HG03064 (cell line): ENCODE data around the gene CES4A.
"Not testable (repeated sequence)": the region's sequence is repeated elsewhere in the genome, so short reads cannot be mapped to it uniquely, and the experiment has no call there.

Experiments used
- ATAC-seq: cut with Tn5 transposase; IDR thresholded peaks from one replicate; pipeline ENCODE4 v1.9.1; 2021; ENCODE audit warnings: low read depth; ENCODE audit not compliant: unreplicated experiment

CES4A gene

GRCh38 chr16:66983033-66983432, 5.4 kb upstream of the CES4A start:
- ATAC-seq: no peak

DNA sequence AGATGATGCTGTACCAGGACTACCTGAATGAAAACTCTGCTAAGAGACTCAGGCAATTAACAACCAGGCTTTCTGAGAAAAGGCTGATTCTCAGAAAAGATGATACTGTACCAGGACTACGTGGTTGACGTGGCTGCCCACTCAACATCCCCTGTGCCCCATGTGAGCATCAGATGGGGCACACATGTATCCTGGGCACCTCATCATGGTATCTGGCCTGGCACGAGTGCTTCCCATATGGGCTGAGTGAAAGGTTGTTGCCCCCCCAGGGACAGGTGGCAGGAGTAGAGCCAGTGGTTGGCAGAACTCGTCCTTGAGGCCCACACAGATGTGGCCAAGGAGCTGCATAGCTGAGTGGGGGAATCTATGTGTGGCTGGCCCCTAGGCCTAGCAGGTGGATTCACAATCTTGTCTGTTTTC, 3.5 kb upstream of the CES4A start:
- ATAC-seq: no peak

- ATAC-seq: no peak
Observed at GRCh38 chr16:66986559-66986958, 1.8 kb upstream of the CES4A start.

DNA sequence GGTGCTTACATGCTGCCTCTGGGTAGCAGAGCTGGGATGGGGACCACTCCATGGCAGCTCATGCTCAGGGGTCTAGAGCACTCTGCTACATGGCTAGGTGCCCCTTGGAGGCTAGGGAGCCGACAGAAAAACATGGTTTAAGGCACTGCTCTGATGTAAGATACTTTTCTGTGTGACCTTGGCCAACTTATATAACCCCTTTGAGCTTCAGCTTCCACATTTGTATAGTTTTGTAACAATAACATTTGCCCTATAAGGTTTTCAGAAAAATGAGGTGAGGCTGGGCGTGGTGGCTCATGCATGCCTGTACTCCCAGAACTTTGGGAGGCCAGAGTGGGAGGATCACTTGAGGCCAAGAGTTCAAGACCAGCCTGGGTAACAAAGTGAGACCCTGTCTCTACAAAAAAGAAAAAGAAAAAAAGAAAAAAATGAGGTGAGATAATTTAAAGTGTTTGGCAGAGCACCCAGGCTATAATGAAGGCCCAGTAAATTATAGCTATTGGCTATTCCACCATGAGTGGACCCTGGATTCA, 3.2 kb downstream of the CES4A start:
- ATAC-seq: no peak

DNA sequence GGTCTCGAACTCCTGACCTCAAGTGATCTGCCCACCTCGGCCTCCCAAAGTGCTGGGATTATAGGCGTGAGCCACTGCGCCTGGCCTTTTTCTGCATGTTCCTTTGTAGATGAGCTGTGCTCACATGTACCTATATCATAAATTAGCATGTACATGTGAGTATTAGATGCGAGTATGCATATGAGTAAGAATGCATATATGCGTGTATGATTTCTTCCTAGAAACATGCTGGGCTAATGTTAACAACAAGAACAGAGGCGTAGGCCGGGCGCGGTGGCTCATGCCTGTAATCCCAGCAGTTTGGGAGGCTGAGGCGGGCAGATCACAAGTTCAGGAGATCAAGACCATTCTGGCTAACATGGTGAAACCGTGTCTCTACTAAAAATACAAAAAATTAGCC, 5.2 kb downstream of the CES4A start:
- not testable (repeated sequence) for ATAC-seq

DNA sequence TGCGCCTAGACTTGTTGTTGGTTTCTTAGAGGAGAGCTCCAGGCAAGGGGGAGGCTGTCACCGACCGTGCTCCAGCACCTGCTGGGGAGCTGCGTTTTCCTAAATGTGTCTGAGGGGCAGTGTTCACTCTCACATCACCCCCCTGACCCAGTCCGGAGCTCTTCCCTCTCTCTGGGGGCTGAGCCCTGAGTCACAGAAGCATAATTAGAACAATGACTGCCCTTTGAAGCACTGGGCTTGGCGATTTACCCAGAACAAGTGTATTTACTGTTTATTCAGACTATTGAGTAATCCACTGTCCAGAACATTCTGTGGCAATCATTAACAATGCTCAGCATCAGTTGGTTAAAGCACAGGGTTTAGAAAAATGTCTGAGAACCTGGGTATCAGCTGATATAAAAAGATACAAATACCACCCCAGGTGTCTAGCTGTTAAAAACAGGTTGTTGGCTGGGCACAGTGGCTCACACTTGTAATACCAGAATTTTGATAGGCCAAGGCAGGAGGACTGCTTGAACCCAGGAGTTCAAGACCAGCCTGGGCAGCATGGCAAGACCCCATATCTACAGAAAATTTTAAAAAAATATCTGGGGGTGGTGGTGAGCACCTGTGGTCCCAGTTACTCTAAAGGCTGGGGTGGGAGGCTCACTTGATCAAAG, 8.1 kb downstream of the CES4A start:
- ATAC-seq: no peak

GRCh38 chr16:66996983-66997358, 8.6 kb downstream of the CES4A start:
- no peak for ATAC-seq

- ATAC-seq: no peak
Observed at GRCh38 chr16:67000384-67001351, 12.3 kb downstream of the CES4A start.

- ATAC-seq: no peak
Observed at GRCh38 chr16:67001726-67002125, 13.3 kb downstream of the CES4A start.

- ATAC-seq: no peak
Observed at GRCh38 chr16:67006930-67007658, 18.7 kb downstream of the CES4A start.

DNA sequence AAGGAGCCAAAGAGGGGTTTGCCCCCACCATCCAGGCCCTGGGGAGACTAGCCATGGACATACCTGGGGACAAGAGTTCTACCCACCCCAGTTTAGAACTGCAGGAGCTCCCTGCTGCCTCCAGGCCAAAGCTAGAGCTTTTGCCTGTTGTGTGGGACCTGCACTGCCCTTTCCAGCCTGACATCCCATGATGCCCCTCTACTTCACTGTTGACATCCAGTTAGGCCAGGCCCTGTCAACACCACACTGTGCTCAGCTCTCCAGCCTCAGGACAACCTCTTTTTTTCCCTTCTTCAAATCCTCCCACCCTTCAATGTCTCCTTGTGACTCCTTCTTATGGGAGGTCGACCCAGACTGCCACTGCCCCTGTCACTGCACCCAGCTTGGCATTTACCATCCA, 20.8 kb downstream of the CES4A start:
- ATAC-seq: no peak

GRCh38 chr16:67011274-67011673, 22.9 kb downstream of the CES4A start:
- no peak for ATAC-seq

GRCh38 chr16:67013233-67013822, 24.9 kb downstream of the CES4A start:
- ATAC-seq: no peak

GRCh38 chr16:67013823-67014633, 25.6 kb downstream of the CES4A start:
- no peak for ATAC-seq

DNA sequence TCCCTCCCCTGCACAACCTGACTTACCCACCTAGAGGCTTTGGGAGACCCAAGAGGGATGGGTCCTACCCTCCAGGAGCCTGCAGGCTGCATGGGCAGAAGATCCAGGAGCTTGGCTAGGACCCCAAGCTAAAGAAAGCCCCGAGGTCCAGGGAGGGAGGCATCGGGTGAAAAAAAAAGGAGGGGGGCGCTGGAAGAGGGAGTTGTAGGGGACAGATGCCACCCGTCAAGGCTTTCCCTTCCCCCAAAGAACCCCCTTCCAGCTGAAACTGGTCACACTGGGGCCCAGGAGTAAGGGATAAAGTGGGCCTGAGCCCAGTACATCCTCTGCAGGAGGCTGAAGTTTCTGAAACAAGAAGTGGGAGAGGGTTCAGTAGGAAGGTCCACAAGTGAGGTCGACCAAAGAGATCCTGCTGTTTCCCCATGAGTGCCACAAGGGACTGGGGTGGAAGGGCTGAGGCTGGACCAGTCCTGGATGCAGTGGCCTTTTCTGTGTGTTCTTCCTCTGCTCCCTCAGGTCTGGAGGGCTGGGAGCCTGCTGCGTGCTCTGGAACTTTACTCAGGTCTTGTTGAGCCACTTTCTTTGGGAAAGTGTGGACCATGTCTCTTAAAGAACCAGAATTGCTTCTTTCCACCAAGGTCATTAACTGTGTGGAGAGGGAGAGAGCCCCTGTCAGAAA, 26.4 kb downstream of the CES4A start:
- ATAC-seq: no peak

DNA sequence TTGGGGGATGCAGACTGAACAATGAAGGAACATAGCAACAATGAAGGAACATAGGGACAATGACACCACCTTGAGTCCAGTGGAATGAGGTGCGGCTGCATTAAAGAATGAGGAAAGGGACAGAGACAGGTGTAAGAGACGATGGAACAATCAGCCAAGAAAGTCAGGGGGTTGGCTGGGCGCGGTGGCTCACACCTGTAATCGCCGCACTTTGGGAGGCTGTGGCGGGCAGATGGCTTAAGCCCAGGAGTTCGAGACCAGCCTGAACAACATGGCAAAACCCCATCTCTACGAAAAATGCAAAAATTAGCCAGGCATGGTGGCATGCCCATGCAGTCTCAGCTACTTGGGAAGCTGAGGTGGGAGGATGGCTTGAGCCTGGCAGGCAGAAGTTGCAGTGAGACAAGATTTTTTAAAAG, 26.9 kb downstream of the CES4A start:
- ATAC-seq: no peak

- ATAC-seq: no peak
Observed at GRCh38 chr16:67016143-67016542, 27.8 kb downstream of the CES4A start.

DNA sequence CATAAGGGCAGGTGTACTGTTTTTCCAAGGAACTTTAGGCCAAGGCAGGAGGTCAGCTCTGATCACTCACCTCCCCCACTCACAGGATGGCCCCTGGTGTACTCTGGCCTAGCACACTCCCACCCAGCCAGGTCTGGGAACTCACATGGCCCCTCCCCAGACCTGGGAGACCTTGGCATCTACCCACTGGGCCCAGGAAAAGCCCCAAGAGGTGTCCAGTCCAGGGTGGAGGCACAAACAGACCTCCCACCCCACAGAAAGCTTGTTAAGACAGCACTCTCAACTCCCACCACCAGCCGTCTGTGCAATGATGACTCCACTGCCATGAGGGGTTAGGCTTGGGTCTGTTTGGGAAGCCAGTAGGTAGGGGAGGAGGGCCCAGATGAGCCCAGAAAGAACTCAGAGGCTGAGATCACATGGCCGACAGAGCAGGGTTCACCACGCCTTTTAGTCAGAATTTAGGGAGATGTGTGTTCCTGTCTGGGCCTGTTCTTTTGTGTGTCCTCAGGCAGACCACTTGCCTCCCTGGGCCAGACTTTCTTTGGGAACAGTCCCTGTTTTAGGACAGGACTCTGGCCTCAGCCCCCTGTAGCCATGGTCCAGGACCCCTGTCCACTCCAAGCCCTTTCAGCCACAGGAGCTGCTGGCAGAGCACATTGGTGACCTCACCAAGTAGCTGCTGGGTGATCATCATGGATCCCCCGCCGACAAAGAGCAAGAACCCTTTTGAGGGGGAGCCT, 28.5 kb downstream of the CES4A start:
- no peak for ATAC-seq

- ATAC-seq: no peak
Observed at GRCh38 chr16:67017421-67017750, 29.0 kb downstream of the CES4A start.
